Neutrophil (primary cell): ENCODE data around the gene ITPK1.

Experiments
- H3K27ac ChIP-seq: fragments of 200-600 bp; sonication (generic); 2 replicates; pipeline ENCODE4 v1.5.1; 2016; ENCODE audit warnings: mild to moderate bottlenecking, moderate library complexity
- H3K27me3 ChIP-seq: fragments of 200-600 bp; sonication (generic); 2 replicates; pipeline ENCODE4 v1.6.0; 2016; ENCODE audit warnings: mild to moderate bottlenecking
- H3K36me3 ChIP-seq: fragments of 200-600 bp; sonication (generic); 2 replicates; pipeline ENCODE4 v1.5.1; 2017
- H3K4me1 ChIP-seq, 2 experiments: fragments of 200-600 bp in 1 of 2; sonication (generic) in 1 of 2; 1 replicate in 1 of 2; 2 replicates in 1 of 2; pipeline versions ENCODE4 v1.5.1 to v1.6.1; 2013 to 2016; ENCODE audit warnings: low read depth in 1 of 2, low read length in 1 of 2, mild to moderate bottlenecking in 1 of 2, moderate library complexity in 1 of 2; ENCODE audit not compliant: control insufficient read depth in 1 of 2, insufficient read depth in 1 of 2
- H3K4me3 ChIP-seq, 2 experiments: fragments of 200-600 bp in 1 of 2; sonication (generic) in 1 of 2; 1 replicate in 1 of 2; 2 replicates in 1 of 2; pipeline ENCODE4 v1.5.1; 2013 to 2016; ENCODE audit warnings: low read depth in 1 of 2, low read length in 1 of 2, mild to moderate bottlenecking in 1 of 2, moderate library complexity in 1 of 2
- H3K9me3 ChIP-seq: fragments of 200-600 bp; sonication (generic); 2 replicates; pipeline ENCODE4 v1.5.1; 2016
- CTCF ChIP-seq: fragments of 200-600 bp; sonication (generic); IDR thresholded peaks from 2 replicates; pipeline ENCODE4 v1.5.1; 2016; ENCODE audit warnings: antibody characterized with exemption

ITPK1 gene

GRCh38 chr14:92938890-92939671 is 176.6 kb downstream of the ITPK1 start:
- H3K27ac ChIP-seq, result no peak overlapping the region
- H3K27me3 ChIP-seq, result no peaks in the 10 kb centered on the region
- no peaks in the 10 kb centered on the region for H3K9me3 ChIP-seq
- no peak for TF ChIP-seq CTCF
- H3K4me1 ChIP-seq, result peaks cover 0 to 8% of the 10 kb centered on the region in 2 experiments
- H3K4me3 ChIP-seq, result no peak overlapping the region
- H3K36me3 ChIP-seq, result peaks cover 87% of the 10 kb centered on the region

- H3K4me1 ChIP-seq, result peaks cover 0 to 8% of the 10 kb centered on the region in 2 experiments
- no peaks in the 10 kb centered on the region for H3K9me3 ChIP-seq
- TF ChIP-seq CTCF, result no peak
- no peak overlapping the region for H3K4me3 ChIP-seq
- H3K27ac ChIP-seq, result no peak overlapping the region
- H3K36me3 ChIP-seq, result peaks cover 80% of the 10 kb centered on the region
- no peaks in the 10 kb centered on the region for H3K27me3 ChIP-seq
These were observed 177.4 kb downstream of the ITPK1 start for GRCh38 chr14:92938235-92938875.

GRCh38 chr14:92937051-92937937 is 178.4 kb downstream of the ITPK1 start:
- H3K4me3 ChIP-seq, result no peak overlapping the region
- no peaks in the 10 kb centered on the region for H3K27me3 ChIP-seq
- peaks cover 69% of the 10 kb centered on the region for H3K36me3 ChIP-seq
- no peak overlapping the region for H3K27ac ChIP-seq
- H3K9me3 ChIP-seq, result no peaks in the 10 kb centered on the region
- no peak for TF ChIP-seq CTCF
- peaks cover 0 to 8% of the 10 kb centered on the region in 2 experiments for H3K4me1 ChIP-seq

GRCh38 chr14:92936085-92936484 is 179.6 kb downstream of the ITPK1 start:
- no peaks in the 10 kb centered on the region for H3K9me3 ChIP-seq
- no peak overlapping the region for H3K4me3 ChIP-seq
- H3K36me3 ChIP-seq, result peaks cover 57% of the 10 kb centered on the region
- no peak for TF ChIP-seq CTCF
- H3K4me1 ChIP-seq, result peaks cover 0 to 8% of the 10 kb centered on the region in 2 experiments
- no peak overlapping the region for H3K27ac ChIP-seq
- H3K27me3 ChIP-seq, result no peaks in the 10 kb centered on the region

GRCh38 chr14:92935446-92935845 is 180.3 kb downstream of the ITPK1 start:
- TF ChIP-seq CTCF, result no peak
- Histone ChIP-seq H3K27ac (no peak overlapping the region), H3K4me1 (peaks cover 0 to 8% of the 10 kb centered on the region in 2 experiments), H3K36me3 (peaks cover 51% of the 10 kb centered on the region), H3K9me3 (no peaks in the 10 kb centered on the region), H3K4me3 (no peak overlapping the region), H3K27me3 (no peaks in the 10 kb centered on the region)
